Stomach (tissue), 9 donors: ENCODE results near the gene SP5. TPM values are rescaled to one million over a fixed set of nuclear protein-coding genes. Genes with fewer than 3 reads are reported as not detected.
A peak's percentile ranks its signal among the peaks of the same experiment; 100 is the strongest.

Source experiments
- DNase-seq, 2 donors: peaks; one replicate each; pipeline versions ENCODE4 v3.0.0 to v3.0.0-alpha.2; 2013 to 2019
- H3K27ac ChIP-seq, 5 donors: fragments of 200-600 bp in 4 of 5; sonication (generic) in 4 of 5; one replicate each; pipeline ENCODE4 v1.5.1; 2013 to 2019; ENCODE audit warnings: mild to moderate bottlenecking in 1 of 5, moderate library complexity in 1 of 5
- H3K27me3 ChIP-seq, 3 donors: fragments of 200-600 bp; sonication (generic); one replicate each; pipeline ENCODE4 v1.5.1; 2017 to 2019; ENCODE audit warnings: mixed run types in 1 of 3
- H3K36me3 ChIP-seq, 4 donors: fragments of 200-600 bp; sonication (generic); 1 replicate in 3 of 4; 2 replicates in 1 of 4; pipeline ENCODE4 v1.5.1; 2016 to 2019
- H3K4me1 ChIP-seq, 4 donors: fragments of 200-600 bp; sonication (generic); one replicate each; pipeline ENCODE4 v1.5.1; 2016 to 2019
- H3K4me3 ChIP-seq, 4 donors: fragments of 200-600 bp; sonication (generic) in 3 of 4; one replicate each; pipeline ENCODE4 v1.5.1; 2016 to 2019; ENCODE audit warnings: mild to moderate bottlenecking in 1 of 4
- H3K9me3 ChIP-seq, 4 donors: fragments of 200-600 bp; sonication (generic); one replicate each; pipeline ENCODE4 v1.5.1; 2016 to 2019
- EP300 ChIP-seq: sonication (generic); formaldehyde crosslinking; IDR thresholded peaks from one replicate; pipeline ENCODE4 v1.6.1; 2017; ENCODE audit warnings: antibody characterized with exemption
- POLR2A ChIP-seq, 4 donors: fragments of 450-650 bp; IDR thresholded peaks; one replicate each; pipeline ENCODE4 v1.6.1; 2016; ENCODE audit warnings: antibody characterized with exemption in 4 of 4, control low read depth in 2 of 4, mild to moderate bottlenecking in 1 of 4, moderate library complexity in 1 of 4
- POLR2AphosphoS5 ChIP-seq, 3 donors: sonication (generic); formaldehyde crosslinking; IDR thresholded peaks; one replicate each; pipeline ENCODE4 v1.6.1; 2016; ENCODE audit warnings: antibody characterized with exemption in 3 of 3
- WGBS, 5 donors: extraction: QIAGEN DNeasy Blood & Tissue Kit in 3 of 5; methylation state at CpG; one replicate each; pipeline versions ENCODE4 v1.1.5 to v1.1.7; 2013 to 2018; 5-methylcytosine and 5-hydroxymethylcytosine counted together
- intact Hi-C: fragments of 100-400 bp; cut with DNase I; formaldehyde crosslinking; loops from one replicate; pipeline ENCODE4 v1.15.1; 2023; ENCODE audit warnings: low total_unique reads
- polyA plus RNA-seq, 3 donors: library from polyadenylated mRNA; stranded (reverse); fragments of 200-250 nt; gene quantifications; one replicate each; pipeline ENCODE4 v1.2.3, GENCODE V29; 2013
- total RNA-seq, 5 donors: library from RNA; depleted of rRNA; stranded (reverse); fragments of >200 nt; gene quantifications; one replicate each; pipeline versions ENCODE4 v1.1.0 to v1.2.3, GENCODE V29; 2014 to 2016
- TF ChIP-seq, protein P1 (sequence below), 7 experiments: fragments of 450-650 bp in 4 of 7; fragments of 200-600 bp in 3 of 7; sonication (generic) in 3 of 7; IDR thresholded peaks; one replicate each; pipeline ENCODE4 v1.5.1; 2016 to 2019; ENCODE audit warnings: antibody characterized with exemption in 7 of 7, control low read depth in 2 of 7, mild to moderate bottlenecking in 1 of 7
- donor health status: healthy with polysubstance abuse.
- donor health status: Bipolar disorder and iron deficiency.
- donor health status: healthy.

Gene SP5
- total and polyA plus RNA-seq, 8 donors, result 0.92 to 5.8 (median 3.0) TPM; not detected in 2

DNA sequence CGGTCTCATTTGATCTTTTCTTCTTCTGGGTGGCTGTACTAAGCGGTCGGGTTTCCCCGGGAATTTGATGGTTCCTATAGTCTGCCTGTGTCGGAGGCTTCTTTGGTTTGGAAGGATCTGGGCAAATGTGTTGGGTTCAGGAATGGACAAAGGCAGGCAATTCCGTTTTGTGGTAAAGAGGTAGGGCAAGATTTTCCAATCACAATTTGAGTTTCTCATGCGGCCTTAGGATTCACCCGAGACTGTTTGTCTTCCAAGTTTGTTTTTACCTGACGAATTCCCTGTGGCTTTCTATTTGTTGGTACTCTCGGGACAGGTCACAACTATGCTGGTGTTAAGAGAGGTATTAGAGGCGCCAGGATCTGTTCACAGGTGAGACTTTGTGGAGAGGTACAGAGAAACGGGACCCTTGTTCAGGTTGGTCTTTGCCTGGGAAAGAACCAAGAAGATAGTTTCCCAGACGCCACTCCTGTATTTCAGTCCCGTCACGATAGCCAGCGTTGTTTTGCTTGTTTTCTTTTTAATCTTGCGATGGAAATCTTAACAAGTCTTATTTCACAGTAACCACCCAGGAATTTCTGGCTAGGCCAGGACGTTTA is 3.0 kb downstream of the SP5 start:
- peak overlapping the region in 1 of 4 donors; percentile 67 for H3K4me3 ChIP-seq
- peaks cover 6 to 79% (median 56%) of the 10 kb centered on the region in 3 donors for H3K27me3 ChIP-seq
- DNase-seq, result no peak

DNA sequence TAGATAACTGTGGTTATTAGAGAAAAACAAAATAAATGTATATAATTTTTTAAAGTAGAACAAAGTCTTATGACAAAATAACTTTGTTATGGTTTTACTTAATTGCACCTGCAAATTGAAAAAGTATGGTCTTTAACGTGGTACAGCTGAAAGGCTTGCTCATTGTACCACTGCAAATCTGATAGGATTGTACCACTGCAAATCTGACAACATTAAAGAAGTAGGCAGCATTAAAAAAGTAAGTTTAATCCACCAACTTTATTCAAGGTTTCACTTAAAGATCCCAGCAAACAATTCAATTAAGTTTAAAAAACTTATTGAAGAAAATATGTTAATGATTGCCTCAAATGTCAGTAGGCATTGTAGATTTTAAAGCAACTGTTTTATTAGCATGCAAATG is 4.7 kb downstream of the SP5 start:
- DNase-seq, result no peak
- 15 to 26% (median 24%) methylated on average over 1 of the region's 1 CpG for WGBS, 5 donors
- H3K4me1 ChIP-seq, result peaks cover 31 to 34% (median 31%) of the 10 kb centered on the region in 4 donors
- no peaks in the 10 kb centered on the region for H3K36me3 ChIP-seq
- H3K27ac ChIP-seq, result no peak overlapping the region
- H3K27me3 ChIP-seq, result peaks cover 6 to 69% (median 39%) of the 10 kb centered on the region in 3 donors
- H3K4me3 ChIP-seq, result no peak overlapping the region
- intact Hi-C loops, result loop anchor here (10.0 kb wide), 1 partner anchor 95 kb away; the partner anchor contains the start of gene GAD1
- no peaks in the 10 kb centered on the region for H3K9me3 ChIP-seq
- TF ChIP-seq POLR2AphosphoS5 (IDR thresholded peaks at IDR 0.05) (no peak), POLR2A (IDR thresholded peaks at IDR 0.05) (no peak), EP300 (no peak)
- TF ChIP-seq, protein P1, sequence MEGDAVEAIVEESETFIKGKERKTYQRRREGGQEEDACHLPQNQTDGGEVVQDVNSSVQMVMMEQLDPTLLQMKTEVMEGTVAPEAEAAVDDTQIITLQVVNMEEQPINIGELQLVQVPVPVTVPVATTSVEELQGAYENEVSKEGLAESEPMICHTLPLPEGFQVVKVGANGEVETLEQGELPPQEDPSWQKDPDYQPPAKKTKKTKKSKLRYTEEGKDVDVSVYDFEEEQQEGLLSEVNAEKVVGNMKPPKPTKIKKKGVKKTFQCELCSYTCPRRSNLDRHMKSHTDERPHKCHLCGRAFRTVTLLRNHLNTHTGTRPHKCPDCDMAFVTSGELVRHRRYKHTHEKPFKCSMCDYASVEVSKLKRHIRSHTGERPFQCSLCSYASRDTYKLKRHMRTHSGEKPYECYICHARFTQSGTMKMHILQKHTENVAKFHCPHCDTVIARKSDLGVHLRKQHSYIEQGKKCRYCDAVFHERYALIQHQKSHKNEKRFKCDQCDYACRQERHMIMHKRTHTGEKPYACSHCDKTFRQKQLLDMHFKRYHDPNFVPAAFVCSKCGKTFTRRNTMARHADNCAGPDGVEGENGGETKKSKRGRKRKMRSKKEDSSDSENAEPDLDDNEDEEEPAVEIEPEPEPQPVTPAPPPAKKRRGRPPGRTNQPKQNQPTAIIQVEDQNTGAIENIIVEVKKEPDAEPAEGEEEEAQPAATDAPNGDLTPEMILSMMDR (IDR thresholded peaks at IDR 0.05), result no peak

More for the DNA sequence above, 3.0 kb downstream of the SP5 start:
- 26 to 46% (median 40%) methylated on average over 18 of the region's 18 CpGs for WGBS, 5 donors
- Histone ChIP-seq H3K36me3 (no peaks in the 10 kb centered on the region), H3K9me3 (no peaks in the 10 kb centered on the region), H3K4me1 (peaks cover 48 to 50% (median 48%) of the 10 kb centered on the region in 4 donors), H3K27ac (no peak overlapping the region)
- intact Hi-C loops, result loop anchor here (10.0 kb wide), 1 partner anchor 97 kb away; the partner anchor contains the start of gene GAD1
- TF ChIP-seq, protein P1 (IDR thresholded peaks at IDR 0.05), result no peak
- TF ChIP-seq EP300 (no peak), POLR2A (IDR thresholded peaks at IDR 0.05) (no peak), POLR2AphosphoS5 (IDR thresholded peaks at IDR 0.05) (no peak)

DNA sequence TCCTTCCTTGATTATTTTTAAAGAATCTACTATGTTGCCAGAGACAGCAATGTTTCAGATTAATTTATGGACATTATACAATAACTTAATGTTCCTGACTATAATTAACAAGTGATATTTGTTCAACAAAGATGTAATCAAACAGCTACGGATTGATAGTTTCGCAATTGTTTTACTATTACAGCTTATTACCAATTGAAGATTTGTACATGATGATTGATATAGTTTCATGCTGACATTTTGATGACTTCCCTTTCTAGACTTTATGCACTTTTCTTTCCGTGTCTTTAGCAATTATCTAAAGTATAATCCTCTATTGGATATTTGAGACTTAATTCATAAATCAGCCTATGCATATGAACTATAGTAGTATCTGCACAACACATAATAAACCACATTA is 6.5 kb downstream of the SP5 start:
- no peak for TF ChIP-seq POLR2AphosphoS5 (IDR thresholded peaks at IDR 0.05)
- TF ChIP-seq, protein P1 (IDR thresholded peaks at IDR 0.05), result no peak
- no peak for TF ChIP-seq EP300
- TF ChIP-seq POLR2A (IDR thresholded peaks at IDR 0.05), result no peak
- intact Hi-C loops, result no loop called here
- peaks cover 12 to 17% (median 12%) of the 10 kb centered on the region in 4 donors for H3K4me1 ChIP-seq

DNA sequence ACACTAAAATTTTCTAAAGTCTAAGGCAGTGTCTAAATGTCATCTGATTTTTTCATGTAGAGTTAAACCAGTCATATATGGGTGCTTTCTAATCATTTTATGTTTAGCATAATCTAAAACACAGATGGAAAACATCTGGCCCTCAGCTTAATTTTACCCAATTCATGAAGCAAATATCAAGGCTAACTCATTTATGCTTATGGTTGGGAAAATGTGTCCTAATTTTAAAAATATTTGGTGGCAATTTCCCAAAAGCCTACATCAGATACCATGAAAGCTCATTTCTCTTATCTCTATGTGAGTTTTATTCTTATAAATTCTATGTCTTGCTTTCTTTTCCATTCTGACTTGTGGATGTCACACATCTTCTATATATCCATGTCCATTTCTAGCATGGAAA is 7.2 kb downstream of the SP5 start:
- Histone ChIP-seq H3K4me3 (no peak overlapping the region), H3K27me3 (peaks cover 0 to 44% (median 14%) of the 10 kb centered on the region in 3 donors), H3K27ac (no peak overlapping the region), H3K4me1 (peaks cover 6 to 11% (median 6%) of the 10 kb centered on the region in 4 donors), H3K36me3 (no peaks in the 10 kb centered on the region), H3K9me3 (no peaks in the 10 kb centered on the region)
- no peak for DNase-seq
- intact Hi-C loops, result no loop called here
- TF ChIP-seq POLR2AphosphoS5 (IDR thresholded peaks at IDR 0.05) (no peak), POLR2A (IDR thresholded peaks at IDR 0.05) (no peak), EP300 (no peak)
- TF ChIP-seq, protein P1 (IDR thresholded peaks at IDR 0.05), result no peak

More for the DNA sequence above, 6.5 kb downstream of the SP5 start:
- Histone ChIP-seq H3K4me3 (no peak overlapping the region), H3K27ac (no peak overlapping the region), H3K36me3 (no peaks in the 10 kb centered on the region), H3K9me3 (no peaks in the 10 kb centered on the region), H3K27me3 (peaks cover 2 to 50% (median 20%) of the 10 kb centered on the region in 3 donors)
- WGBS, 5 donors, result 62 to 79% (median 68%) methylated on average over 3 of the region's 3 CpGs
- no peak for DNase-seq
